ENCODE results near the gene SMIM11.
"Not testable (repeated sequence)": the region's sequence is repeated elsewhere in the genome, so short reads cannot be mapped to it uniquely, and the experiment has no call there.

The SMIM11 gene, protein sequence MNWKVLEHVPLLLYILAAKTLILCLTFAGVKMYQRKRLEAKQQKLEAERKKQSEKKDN

GRCh38 chr21:34374940-34375618 lies at the start of gene SMIM11:
TSS of gene SMIM11 (plus strand) at chr21:34375507. CDS start at chr21:34379505, 3,998 bp downstream.
- DNase-seq = not testable (repeated sequence)

DNA sequence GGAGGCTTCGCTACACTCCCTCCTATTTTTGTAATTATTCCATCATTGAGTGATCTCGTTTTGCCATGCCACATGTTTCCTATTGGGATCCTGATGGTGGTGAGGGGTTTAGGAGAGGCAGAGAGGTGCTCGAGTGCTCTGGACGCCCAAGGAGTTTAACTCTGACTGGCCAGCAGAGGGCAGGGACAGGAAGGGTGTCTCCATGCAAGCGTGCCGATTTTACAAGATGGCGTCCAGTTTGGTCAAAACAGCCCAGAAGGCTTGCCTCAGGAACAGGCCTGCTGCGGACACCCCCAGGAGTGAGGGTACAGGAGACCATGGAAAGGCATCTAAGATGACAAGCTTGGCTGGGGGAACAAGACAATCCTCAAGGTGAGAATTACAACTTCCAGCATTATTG lies 45.3 kb upstream of the SMIM11 start:
- no peak for DNase-seq

DNA sequence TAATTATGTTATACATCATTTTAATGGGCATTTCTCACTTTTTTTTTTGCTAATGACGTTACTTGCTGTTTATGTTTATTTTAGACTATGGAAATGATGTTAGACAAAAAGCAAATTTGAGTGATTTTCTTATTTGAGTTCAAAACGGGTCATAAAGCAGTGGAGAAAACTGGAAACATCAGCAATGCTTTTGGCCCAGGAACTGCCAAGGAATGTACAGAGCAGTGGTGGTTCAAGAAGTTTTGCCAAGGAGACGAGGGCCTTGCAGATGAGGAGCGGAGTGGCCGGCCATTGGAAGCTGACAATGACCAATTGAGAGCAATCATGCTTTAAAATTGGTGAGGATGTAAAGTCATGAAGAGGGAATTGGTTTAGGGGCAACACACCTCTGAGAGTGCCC lies 43.6 kb upstream of the SMIM11 start:
- no peak for DNase-seq

GRCh38 chr21:34332347-34332746 lies 43.0 kb upstream of the SMIM11 start:
- DNase-seq = no peak

DNA sequence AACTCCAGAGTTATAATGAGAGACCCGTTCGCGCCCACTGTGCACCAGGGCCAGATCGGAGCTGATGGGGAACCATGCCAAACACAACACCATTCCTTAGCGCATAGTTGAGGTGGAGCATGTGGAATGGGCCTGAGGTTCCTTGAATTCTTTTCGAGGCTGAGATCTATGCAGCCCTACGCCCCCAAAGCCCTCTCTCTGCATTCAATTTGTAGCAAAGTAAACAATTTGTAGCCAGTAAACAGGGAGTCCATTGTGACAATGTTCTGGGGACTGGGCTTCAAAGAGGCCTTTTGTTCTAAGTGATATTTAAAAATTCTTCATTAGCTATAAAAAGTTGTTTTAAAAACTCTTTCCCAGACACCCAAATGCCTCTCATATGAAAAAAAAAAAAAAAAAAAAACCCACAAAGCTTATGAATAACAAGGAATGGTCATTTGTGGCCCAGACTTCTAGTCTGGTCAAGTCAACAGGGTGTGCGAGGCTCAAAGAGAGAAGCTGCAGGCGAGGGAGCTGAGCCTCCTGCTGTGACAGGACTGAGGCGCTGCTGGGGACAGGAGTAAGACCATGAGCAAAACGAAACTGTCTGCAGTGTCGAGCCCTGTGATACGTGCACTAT lies 42.1 kb upstream of the SMIM11 start:
- DNase-seq = no peak

DNA sequence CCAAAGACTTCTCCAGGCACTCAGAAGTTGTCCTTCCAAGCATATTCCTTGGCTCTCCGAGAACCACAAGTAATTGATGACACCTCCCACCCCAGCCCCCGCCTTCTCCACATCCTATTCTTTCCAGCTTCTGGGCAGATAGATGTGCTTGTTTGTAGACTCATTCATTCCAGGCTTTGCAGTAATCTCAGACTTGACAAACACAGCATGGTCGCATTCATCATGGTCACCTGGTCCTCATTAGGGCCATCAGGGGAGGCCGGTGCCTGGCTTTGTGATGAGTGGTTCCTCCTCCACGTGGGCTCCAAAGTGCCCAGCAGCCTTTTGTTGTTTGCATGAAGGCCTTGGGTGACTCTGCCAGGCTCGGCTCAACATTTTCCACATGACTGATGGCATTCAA lies 40.0 kb upstream of the SMIM11 start:
- no peak for DNase-seq

DNA sequence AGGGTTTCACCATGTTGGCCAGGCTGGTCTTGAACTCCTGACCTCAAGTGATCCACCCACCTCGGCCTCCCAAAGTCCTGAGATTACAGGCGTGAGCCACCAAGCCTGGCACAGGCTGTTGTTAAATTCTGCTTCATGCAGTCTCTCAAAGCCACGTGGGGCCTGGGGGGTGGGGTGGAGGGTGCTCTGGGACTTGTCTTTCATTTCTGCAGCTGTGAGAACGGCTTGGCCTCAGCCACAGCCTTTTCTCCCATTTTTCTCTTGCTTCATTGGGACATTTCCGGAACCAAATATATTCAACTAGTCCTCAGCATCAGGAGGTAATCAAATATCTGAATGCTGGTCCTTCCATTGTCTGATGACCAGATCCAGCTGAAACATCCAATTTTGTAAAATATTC lies 39.1 kb upstream of the SMIM11 start:
- DNase-seq = no peak

DNA sequence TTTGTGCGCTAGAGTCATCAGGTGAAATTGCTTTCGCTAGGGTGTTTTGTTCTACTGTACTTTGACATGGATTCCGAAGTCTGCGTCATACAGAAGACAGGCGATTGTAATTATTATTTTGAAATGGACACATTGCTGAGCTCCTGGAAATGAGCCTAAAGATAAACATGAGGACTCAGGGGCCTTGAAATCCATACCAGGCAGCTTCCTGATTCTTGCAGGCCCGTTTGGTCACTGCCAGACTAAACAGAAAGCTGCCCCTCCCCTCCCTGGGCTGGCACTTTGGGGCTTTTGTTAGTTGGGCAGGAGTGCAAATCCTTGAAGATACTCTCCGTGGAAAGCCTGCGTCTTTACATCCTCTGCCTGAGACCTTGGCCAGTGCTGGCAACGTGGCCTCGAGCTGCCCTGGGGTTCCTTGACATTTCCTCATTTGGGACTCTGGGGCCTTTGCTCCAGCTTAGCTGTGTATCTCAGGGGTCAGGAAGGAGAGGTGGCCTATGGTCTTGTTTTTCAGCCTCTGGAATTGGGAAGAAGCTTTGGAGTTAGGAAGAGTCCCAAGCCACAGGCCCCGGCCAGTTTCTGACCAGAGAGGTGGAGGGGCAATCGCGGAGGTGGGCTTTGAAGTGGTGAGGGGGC lies 38.4 kb upstream of the SMIM11 start:
- no peak for DNase-seq

GRCh38 chr21:34337741-34338140 lies 37.6 kb upstream of the SMIM11 start:
- DNase-seq = no peak

DNA sequence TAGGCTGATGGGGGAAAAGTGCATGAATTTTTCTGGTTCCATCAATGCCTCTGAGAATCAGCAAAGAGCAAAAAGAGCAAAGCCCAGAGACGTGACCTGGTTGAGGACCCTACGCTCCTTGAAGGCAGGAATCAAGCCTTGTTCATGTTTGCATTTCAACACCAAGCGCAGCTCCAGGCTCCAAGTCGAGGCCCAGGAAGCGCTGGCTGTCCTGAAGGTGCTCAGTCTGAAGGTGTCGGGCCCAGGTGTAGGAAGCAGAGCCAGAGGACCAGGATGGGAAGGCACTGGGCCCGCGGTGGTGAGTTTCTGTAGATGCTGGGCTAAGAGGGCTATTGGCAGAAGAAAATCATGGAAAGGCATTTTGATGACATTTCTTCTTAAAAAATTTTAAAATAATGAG lies 37.1 kb upstream of the SMIM11 start:
- no peak for DNase-seq

- DNase-seq = no peak
Measured at GRCh38 chr21:34340061-34340460, 35.2 kb upstream of the SMIM11 start.

DNA sequence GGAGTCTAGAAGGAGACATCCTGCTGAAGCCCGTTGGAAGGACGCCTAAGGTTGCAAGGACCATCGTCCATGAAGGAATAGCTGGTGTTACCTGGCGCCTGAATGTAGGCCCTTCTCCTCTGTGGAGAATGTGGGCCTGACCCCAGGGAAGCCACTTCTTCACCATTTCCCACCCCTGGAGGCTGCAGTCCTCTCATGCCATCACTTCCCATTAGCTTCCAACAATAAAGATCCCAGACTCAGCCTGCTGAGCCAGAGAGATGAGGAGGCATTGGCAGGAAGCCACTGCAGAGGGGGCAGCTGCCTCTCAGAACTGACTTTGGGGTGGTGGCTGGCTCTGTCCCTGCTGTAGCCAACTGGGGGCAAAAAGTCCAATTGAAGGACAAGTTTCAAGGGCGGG lies 32.8 kb upstream of the SMIM11 start:
- DNase-seq = no peak

- DNase-seq = no peak
Measured at GRCh38 chr21:34343347-34343746, 32.0 kb upstream of the SMIM11 start.

GRCh38 chr21:34343838-34344381 lies 31.4 kb upstream of the SMIM11 start:
- DNase-seq = no peak

GRCh38 chr21:34344584-34344983 lies 30.7 kb upstream of the SMIM11 start:
- DNase-seq = peak; percentile 35

GRCh38 chr21:34345091-34345871 lies 30.0 kb upstream of the SMIM11 start:
- DNase-seq = no peak

GRCh38 chr21:34345892-34346291 lies 29.4 kb upstream of the SMIM11 start:
- DNase-seq = peak; percentile 43

DNA sequence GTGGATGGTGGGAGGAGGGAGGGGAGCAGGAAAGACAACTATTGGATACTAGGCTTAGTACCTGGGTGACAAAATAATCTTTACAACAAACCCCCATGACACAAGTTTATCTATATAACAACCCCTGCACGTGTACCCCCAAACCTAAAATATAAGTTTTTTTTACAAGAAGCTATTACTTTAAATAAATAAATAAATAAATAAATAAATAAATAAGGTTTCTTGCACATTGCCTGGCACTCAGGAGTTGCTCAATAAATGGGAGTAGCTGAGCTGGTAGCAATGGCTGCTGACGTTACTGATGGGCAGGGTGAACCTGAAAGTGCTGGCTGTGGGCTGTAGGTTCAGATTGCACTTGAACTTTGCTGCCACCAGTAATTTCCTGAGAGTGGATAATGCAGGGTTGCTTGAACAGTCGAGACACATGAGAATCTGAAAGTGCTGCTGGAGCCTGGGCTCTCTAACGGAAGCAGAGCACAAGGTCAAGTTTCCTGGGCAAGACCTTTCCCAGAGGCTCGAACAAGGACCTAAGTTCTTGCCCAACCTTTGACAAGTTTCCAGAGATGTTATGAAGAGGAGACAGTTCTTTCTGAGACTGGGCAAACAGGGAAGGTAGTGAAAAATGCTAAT lies 26.3 kb upstream of the SMIM11 start:
- DNase-seq = no peak

DNA sequence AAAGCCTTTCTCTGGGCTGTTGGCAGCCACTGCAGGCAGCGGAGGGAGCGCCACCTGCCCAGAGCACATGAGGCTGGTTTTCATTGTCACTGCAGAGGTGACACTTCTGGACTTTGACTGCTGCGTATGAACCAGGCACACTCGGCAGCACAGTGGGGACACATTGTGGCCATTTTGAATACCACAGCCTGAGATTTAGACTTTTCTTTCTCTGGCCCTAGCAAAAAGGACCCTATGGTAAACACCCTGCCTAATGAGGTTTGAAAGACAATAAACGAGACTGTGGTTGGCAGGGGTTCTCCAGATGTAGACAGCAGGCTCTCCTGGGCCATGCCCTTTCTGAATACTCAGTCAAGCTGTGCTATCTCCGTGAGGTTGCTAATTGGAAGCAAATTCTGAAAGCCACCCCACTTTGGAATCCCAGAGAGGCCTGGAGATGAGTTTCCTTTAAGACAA lies 23.5 kb upstream of the SMIM11 start:
- DNase-seq = no peak

DNA sequence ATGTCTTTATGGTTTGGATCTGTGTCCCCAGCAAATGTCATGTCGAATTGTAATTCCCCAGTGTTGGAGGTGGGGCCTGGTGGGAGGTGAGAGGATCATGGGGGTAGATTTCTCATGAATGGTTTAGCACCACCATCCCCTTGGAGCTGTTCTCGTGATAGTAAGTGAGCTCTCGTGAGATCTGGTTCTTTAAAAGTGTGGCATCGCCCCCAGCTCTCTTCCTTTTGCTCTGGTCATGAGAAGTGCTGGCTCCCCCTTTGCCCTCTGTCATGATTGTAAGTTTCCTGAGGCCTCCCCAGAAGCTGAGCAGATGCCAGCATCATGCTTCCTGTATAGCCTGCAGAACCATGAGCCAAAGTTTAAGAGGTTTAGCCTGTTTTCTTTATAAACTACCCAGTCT lies 22.8 kb upstream of the SMIM11 start:
- no peak for DNase-seq

DNA sequence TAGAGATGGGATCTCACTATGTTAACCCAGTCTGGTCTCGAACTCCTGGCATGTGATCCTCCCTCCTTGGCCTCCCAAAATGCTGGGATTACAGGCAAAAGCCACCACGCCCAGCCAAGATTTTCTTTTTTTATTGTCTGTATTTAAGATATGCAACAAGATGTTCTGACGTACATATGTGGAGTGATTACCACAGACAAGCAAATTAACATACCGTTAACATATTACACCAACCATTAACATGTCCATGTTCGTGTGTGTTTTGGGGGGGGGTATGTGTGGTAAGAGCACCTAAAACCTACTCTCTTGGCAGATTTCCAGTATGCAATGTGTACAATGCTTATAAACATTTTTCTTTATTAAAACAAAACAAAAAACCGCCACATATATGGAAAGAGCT lies 22.1 kb upstream of the SMIM11 start:
- DNase-seq = no peak

DNA sequence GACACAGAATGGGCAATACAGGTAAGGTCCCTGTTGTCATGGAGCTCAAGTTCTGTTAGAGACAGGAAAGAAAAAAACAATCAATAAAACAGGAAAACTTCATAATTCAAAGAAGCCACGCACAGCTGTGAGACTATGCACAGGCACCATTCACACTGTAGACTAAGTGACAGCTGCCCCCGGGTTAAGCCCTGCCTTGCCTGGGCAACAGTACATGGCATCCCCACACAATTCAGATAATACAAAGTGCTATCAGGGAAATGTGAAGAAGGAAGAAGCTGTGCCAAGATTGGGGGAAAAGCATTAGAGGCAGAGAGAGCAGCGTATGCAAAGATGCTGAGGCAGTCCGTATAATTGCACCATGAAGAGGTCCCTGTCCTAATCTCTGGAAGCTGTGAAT lies 20.5 kb upstream of the SMIM11 start:
- no peak for DNase-seq

DNA sequence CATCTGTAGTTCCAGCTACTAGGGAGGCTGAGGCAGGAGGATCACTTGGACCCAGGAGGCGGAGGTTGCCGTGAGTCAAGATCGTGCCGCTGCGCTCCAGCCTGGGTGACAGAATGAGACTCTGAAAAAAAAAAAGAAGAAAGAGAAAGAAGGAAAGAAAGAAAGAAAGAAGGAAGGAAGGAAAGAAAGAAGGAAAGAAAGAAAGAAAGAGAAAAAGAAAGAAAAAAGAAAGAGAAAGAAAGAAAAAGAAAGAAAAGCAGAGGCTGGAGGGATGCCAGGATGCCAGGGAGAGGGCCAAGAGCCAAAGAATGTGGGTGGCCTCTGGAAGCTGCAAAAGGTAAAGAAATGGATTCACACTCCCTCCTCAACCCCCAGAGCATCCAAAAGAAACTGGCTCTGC lies 19.7 kb upstream of the SMIM11 start:
- DNase-seq = no peak

Measured in activated CD8-positive, alpha-beta memory T cell treated with anti-CD3 and anti-CD28 coated beads for 24 hours (primary cell).